Immature natural killer cell (primary cell): ENCODE measurements around the gene PSMB5. TPM values are rescaled to one million over a fixed set of nuclear protein-coding genes. Genes with fewer than 3 reads are reported as not detected.
A peak's percentile ranks its signal among the peaks of the same experiment; 100 is the strongest.
"Not testable (repeated sequence)": the region's sequence is repeated elsewhere in the genome, so short reads cannot be mapped to it uniquely, and the experiment has no call there.

Experiments used
- DNase-seq, 3 donors: peaks; one replicate each; pipeline ENCODE4 v3.0.0; 2022; ENCODE audit warnings: mixed read lengths in 1 of 3
- H3K27ac Mint-ChIP-seq, 6 donors: one replicate each; pipeline ENCODE4 v1.8.0; 2020; ENCODE audit warnings: mixed read lengths in 6 of 6, mild to moderate bottlenecking in 5 of 6, inconsistent platforms in 4 of 6, moderate library complexity in 3 of 6
- H3K27me3 Mint-ChIP-seq, 3 donors: one replicate each; pipeline ENCODE4 v1.8.0; 2020 to 2021; ENCODE audit warnings: low read depth in 3 of 3, mild to moderate bottlenecking in 3 of 3, mixed read lengths in 3 of 3, moderate library complexity in 3 of 3, inconsistent platforms in 1 of 3
- H3K36me3 Mint-ChIP-seq, 3 donors: one replicate each; pipeline ENCODE4 v1.8.0; 2020; ENCODE audit warnings: mixed read lengths in 3 of 3, inconsistent platforms in 2 of 3, mild to moderate bottlenecking in 2 of 3
- H3K4me1 Mint-ChIP-seq, 2 donors: one replicate each; pipeline ENCODE4 v1.8.0; 2020; ENCODE audit warnings: inconsistent platforms in 2 of 2, mild to moderate bottlenecking in 2 of 2, mixed read lengths in 2 of 2, moderate library complexity in 1 of 2
- H3K4me3 Mint-ChIP-seq, 5 donors: one replicate each; pipeline ENCODE4 v1.8.0; 2020; ENCODE audit warnings: mild to moderate bottlenecking in 5 of 5, mixed read lengths in 5 of 5, inconsistent platforms in 3 of 5, moderate library complexity in 3 of 5
- H3K9me3 Mint-ChIP-seq, 6 donors: one replicate each; pipeline ENCODE4 v1.8.0; 2020; ENCODE audit warnings: mild to moderate bottlenecking in 6 of 6, mixed read lengths in 6 of 6, inconsistent platforms in 4 of 6, moderate library complexity in 3 of 6
- polyA plus RNA-seq, 3 donors: library from polyadenylated mRNA; unstranded; fragments of 300-500 nt; fragmentation: Illumina TruSeq; gene quantifications; one replicate each; pipeline ENCODE4 v1.2.3, GENCODE V29; 2021

PSMB5 gene
- polyA plus RNA-seq, 3 donors from 2014 or later: 25.6 to 54.3 (median 39.7) TPM

DNA sequence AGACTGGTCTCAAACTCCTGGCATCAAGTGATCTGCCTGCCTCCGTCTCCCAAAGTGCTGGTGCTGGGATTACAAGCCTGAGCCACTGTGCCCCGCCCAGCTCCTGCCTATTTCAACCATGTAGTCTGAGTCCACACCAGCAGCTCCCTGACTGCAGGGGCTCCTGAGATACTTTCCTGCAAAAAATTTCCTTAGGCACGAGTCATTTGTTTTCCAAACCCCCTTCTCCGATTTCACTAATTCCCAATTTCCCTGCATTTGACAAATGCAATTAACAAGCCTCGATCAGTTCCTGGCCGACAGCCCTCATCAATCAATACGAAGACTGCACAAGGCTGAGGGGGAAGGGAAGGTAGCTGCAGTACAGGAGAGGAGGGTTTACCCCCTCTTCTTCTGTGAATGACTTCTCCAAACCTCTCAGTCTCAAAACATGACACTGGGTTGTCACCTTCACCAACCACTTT is 10.1 kb downstream of the PSMB5 start:
- H3K27me3 Mint-ChIP-seq: peaks cover 0 to 3% (median 0%) of the 10 kb centered on the region in 3 donors
- H3K4me3 Mint-ChIP-seq: no peak overlapping the region
- peak overlapping the region in 1 of 6 donors; percentile 72 for H3K27ac Mint-ChIP-seq
- no peak for DNase-seq
- H3K9me3 Mint-ChIP-seq: no peaks in the 10 kb centered on the region
- H3K36me3 Mint-ChIP-seq: peaks cover 8 to 32% (median 21%) of the 10 kb centered on the region in 3 donors
- H3K4me1 Mint-ChIP-seq: peaks cover 12 to 14% of the 10 kb centered on the region in 2 donors

DNA sequence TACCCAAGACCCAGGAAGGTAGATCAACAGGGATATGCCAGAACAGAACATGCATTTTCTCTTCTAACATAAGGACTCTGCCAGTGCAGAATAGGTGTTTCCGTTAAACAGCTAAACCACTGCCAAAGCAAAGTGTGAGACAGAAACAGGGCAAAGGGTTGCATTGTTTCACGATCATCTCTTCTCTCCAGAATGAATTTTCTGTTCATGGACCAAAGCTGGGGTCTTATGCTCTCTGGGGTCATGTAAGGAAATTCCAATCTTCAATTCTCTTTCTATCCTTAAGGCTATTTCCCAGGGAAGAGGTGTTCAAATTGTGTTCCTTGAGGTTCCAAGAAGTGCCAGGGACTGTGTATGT is 10.9 kb downstream of the PSMB5 start:
- Mint-ChIP-seq H3K36me3 (peaks cover 6 to 24% (median 16%) of the 10 kb centered on the region in 3 donors), H3K27ac (peak overlapping the region in 3 of 6 donors; percentile 30 to 73 (median 48)), H3K4me1 (peaks cover 4 to 8% of the 10 kb centered on the region in 2 donors), H3K9me3 (no peaks in the 10 kb centered on the region), H3K27me3 (peaks cover 0 to 3% (median 0%) of the 10 kb centered on the region in 3 donors), H3K4me3 (no peak overlapping the region)
- no peak for DNase-seq

- DNase-seq: no peak
- Mint-ChIP-seq H3K9me3 (no peaks in the 10 kb centered on the region), H3K27me3 (peaks cover 0 to 3% (median 0%) of the 10 kb centered on the region in 3 donors), H3K27ac (peak overlapping the region in 2 of 6 donors; percentile 28 to 48), H3K4me1 (peaks cover 0 to 6% of the 10 kb centered on the region in 2 donors), H3K36me3 (peaks cover 4 to 22% (median 14%) of the 10 kb centered on the region in 3 donors), H3K4me3 (no peak overlapping the region)
These were observed 11.5 kb downstream of the PSMB5 start for GRCh38 chr14:23023022-23023794.

DNA sequence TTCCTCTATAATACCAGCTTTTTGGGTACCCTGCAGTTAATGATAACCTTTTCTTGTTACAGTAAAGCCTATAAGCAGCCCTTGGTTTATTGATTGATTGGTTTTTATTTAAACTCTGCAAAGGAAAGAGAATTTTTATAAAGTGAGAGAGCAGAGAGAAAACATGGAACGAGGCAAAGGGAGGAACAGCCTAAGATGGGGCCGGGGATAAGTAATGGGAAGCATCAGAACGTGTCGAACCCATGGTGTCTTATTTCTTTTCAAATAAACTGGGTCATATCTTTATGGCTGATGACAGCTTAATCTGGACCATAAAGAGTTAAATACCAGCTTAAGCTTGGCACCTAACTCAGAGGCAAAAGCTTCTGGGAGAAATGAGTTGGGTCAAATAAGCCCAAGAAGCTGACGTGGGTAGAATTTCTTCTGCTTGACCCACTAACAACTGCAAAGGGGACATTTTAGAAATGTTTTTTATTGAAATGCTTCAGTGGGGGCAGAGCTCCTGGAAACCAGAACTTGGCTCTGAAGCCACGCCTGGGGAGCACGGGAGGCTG is 12.7 kb downstream of the PSMB5 start:
- no peak overlapping the region for H3K4me3 Mint-ChIP-seq
- H3K4me1 Mint-ChIP-seq: peaks cover 0 to 4% of the 10 kb centered on the region in 2 donors
- no peak overlapping the region for H3K27ac Mint-ChIP-seq
- peaks cover 0 to 3% (median 0%) of the 10 kb centered on the region in 3 donors for H3K27me3 Mint-ChIP-seq
- peaks cover 4 to 22% (median 11%) of the 10 kb centered on the region in 3 donors for H3K36me3 Mint-ChIP-seq
- DNase-seq: no peak
- no peaks in the 10 kb centered on the region for H3K9me3 Mint-ChIP-seq

- Mint-ChIP-seq H3K36me3 (peaks cover 4 to 22% (median 11%) of the 10 kb centered on the region in 3 donors), H3K27me3 (peaks cover 0 to 3% (median 0%) of the 10 kb centered on the region in 3 donors), H3K4me3 (no peak overlapping the region), H3K27ac (no peak overlapping the region), H3K9me3 (no peaks in the 10 kb centered on the region), H3K4me1 (peaks cover 0 to 4% of the 10 kb centered on the region in 2 donors)
- DNase-seq: no peak
These were observed 13.3 kb downstream of the PSMB5 start for GRCh38 chr14:23021434-23021833.

- no peak overlapping the region for H3K4me3 Mint-ChIP-seq
- peak overlapping the region in 1 of 6 donors; percentile 46 for H3K27ac Mint-ChIP-seq
- H3K36me3 Mint-ChIP-seq: peaks cover 1 to 14% (median 1%) of the 10 kb centered on the region in 3 donors
- H3K27me3 Mint-ChIP-seq: peaks cover 0 to 4% (median 0%) of the 10 kb centered on the region in 3 donors
- no peaks in the 10 kb centered on the region for H3K9me3 Mint-ChIP-seq
- DNase-seq: no peak
- peaks cover 0 to 4% of the 10 kb centered on the region in 2 donors for H3K4me1 Mint-ChIP-seq
These were observed 14.3 kb downstream of the PSMB5 start for GRCh38 chr14:23020143-23021128.

DNA sequence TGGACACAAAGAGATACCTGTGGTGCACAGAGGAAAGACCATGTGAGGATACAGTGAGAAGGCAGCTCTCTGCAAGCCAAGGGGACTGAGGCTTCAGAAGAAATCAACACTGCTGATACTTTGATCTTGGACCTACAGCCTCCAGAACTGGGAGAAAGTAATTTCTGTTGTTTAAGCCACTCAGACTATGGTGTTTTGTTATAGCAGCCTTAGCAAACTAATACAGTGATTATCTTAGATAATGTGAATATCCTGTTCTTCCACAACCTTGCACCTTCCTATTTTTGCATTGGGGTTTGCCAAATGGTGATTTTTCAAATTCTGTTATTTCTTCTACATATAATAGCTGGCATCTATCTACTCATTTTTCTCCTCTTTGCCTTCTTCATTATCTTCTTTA is 16.6 kb downstream of the PSMB5 start:
- Mint-ChIP-seq H3K9me3 (no peaks in the 10 kb centered on the region), H3K4me3 (no peak overlapping the region), H3K4me1 (no peaks in the 10 kb centered on the region), H3K36me3 (peaks cover 0 to 5% (median 0%) of the 10 kb centered on the region in 3 donors), H3K27me3 (peaks cover 0 to 4% (median 0%) of the 10 kb centered on the region in 3 donors), H3K27ac (no peak overlapping the region)
- no peak for DNase-seq

GRCh38 chr14:23017091-23017490 is 17.6 kb downstream of the PSMB5 start:
- DNase-seq: no peak
- Mint-ChIP-seq H3K4me1 (no peaks in the 10 kb centered on the region), H3K9me3 (no peaks in the 10 kb centered on the region), H3K4me3 (no peak overlapping the region), H3K27me3 (peaks cover 0 to 4% (median 0%) of the 10 kb centered on the region in 3 donors), H3K36me3 (peaks cover 0 to 5% (median 0%) of the 10 kb centered on the region in 3 donors), H3K27ac (no peak overlapping the region)

DNA sequence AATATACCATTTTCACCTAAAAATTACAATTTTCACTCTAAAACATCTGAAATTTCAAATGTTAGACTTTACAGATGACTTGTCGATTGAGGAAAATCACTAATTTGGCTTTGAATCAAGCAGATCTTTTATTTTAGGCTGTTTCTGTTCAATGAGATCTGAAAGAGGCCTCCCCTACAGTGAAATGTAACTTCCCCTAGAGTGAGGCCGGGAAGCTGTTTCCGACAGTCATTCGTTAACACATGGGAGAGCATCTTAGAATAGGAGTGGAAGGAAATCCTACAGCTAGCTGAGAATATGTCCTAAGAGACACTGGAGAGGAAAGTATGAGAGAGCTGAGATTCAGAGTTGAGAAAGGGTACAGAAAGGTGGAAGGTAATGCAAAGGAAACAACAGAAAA is 19.1 kb downstream of the PSMB5 start:
- DNase-seq: no peak
- H3K9me3 Mint-ChIP-seq: no peaks in the 10 kb centered on the region
- H3K36me3 Mint-ChIP-seq: no peaks in the 10 kb centered on the region
- no peak overlapping the region for H3K4me3 Mint-ChIP-seq
- H3K27ac Mint-ChIP-seq: no peak overlapping the region
- H3K4me1 Mint-ChIP-seq: peaks cover 2 to 6% of the 10 kb centered on the region in 2 donors
- H3K27me3 Mint-ChIP-seq: peaks cover 0 to 1% (median 0%) of the 10 kb centered on the region in 3 donors

DNA sequence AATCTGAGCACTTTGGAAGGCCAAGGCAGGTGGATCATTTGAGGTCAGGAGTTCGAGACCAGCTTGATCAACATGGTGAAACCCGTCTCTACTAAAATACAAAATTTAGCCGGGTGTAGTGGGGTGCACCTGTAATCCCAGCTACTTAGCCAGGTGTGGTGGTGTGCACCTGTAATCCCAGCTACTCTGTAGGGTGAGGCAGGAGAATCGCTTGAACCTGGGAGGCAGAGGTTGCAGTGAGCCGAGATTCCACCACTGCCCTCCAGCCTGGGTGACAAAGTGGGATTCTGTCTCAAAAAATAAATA is 21.0 kb downstream of the PSMB5 start:
- H3K36me3 Mint-ChIP-seq, H3K27me3 Mint-ChIP-seq, H3K9me3 Mint-ChIP-seq, H3K4me3 Mint-ChIP-seq, DNase-seq: not testable (repeated sequence)
- Mint-ChIP-seq H3K27ac (peak overlapping the region in 1 of 6 donors; percentile 19), H3K4me1 (peaks cover 19 to 25% of the 10 kb centered on the region in 2 donors)

GRCh38 chr14:23013054-23013748 is 21.5 kb downstream of the PSMB5 start:
- no peak overlapping the region for H3K4me3 Mint-ChIP-seq

GRCh38 chr14:23009939-23010726 is 24.6 kb downstream of the PSMB5 start, which contains the start of gene C14orf93:
C14orf93 (minus strand) TSS chr14:23010143; CDS start chr14:22999023, 11,120 bp downstream.
- peak; percentile 66 to 73 (median 72) for DNase-seq
- Mint-ChIP-seq H3K36me3 (no peaks in the 10 kb centered on the region), H3K27ac (peak within 1 kb of the TSS; percentile 92 to 99 (median 97)), H3K9me3 (no peaks in the 10 kb centered on the region), H3K4me3 (peak within 1 kb of the TSS; percentile 95 to 100 (median 97)), H3K4me1 (peaks cover 45 to 50% of the 10 kb centered on the region in 2 donors), H3K27me3 (peaks cover 2 to 12% (median 7%) of the 10 kb centered on the region in 3 donors)

More at GRCh38 chr14:23013054-23013748, 21.5 kb downstream of the PSMB5 start:
- Mint-ChIP-seq H3K27ac (peak overlapping the region in 3 of 6 donors; percentile 19 to 57 (median 24)), H3K36me3 (no peaks in the 10 kb centered on the region), H3K27me3 (peaks cover 0 to 3% (median 1%) of the 10 kb centered on the region in 3 donors), H3K9me3 (no peaks in the 10 kb centered on the region), H3K4me1 (peaks cover 24 to 30% of the 10 kb centered on the region in 2 donors)
- DNase-seq: no peak
